Stimulated activated CD4-positive, alpha-beta T cell treated with anti-CD3 and anti-CD28 coated beads, TNF-alpha, amount 100 ng/mL, for 4 hours (primary cell): Measurements from ENCODE around the gene ABCG1.

Experiments
- DNase-seq, 3 experiments: peaks; one replicate each; pipeline ENCODE4 v3.0.0-alpha.2; 2020; ENCODE audit warnings: low read depth in 3 of 3

ABCG1 gene

GRCh38 chr21:42232176-42232825, 13.4 kb downstream of the ABCG1 start:
- no peak for DNase-seq

GRCh38 chr21:42233067-42233961, 14.4 kb downstream of the ABCG1 start:
- peak; percentile 46 to 62 (median 52) for DNase-seq

GRCh38 chr21:42234041-42234440, 15.1 kb downstream of the ABCG1 start:
- no peak for DNase-seq

DNA sequence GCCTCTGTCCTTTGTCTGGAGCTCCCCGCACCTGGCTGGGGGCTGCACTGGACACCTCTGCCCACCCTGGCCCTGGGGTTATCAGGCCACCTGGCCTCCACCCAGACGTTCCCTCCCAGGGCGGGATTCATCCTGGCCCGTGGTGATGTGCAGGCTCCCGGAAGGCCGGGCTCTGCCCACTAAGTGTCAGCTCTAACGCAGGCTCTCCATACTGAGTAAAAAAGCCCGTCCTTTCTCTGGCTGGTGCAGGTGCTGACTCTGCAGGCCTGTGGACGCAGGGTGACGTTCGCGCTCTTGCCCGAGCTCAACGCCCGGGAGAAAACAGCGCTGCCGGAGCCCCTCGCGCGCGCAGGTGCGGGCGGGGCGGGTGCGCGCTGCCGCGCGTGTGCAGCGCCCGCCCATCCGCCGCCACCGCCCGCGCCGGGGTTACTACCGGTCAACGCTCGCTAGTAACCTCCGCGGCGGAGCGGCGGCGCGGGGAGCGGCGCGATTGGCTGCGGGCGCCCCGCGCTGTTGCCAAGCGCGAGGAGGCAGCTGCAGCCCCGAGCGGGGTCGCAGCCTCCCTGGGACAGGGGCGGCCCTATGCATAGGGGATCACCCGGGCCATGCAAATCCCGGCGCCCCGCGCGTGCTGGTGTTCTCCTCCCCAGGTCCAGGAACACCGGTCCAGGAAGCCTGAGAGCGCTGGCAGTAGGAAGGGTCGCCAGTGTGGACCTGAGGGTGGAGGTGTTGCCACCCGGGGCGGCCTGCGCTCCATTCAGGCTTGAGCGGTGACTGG, 15.7 kb downstream of the ABCG1 start:
- peak; percentile 39 to 44 (median 43) for DNase-seq

GRCh38 chr21:42235593-42235992, 16.7 kb downstream of the ABCG1 start:
- no peak for DNase-seq

GRCh38 chr21:42236014-42236413, 17.1 kb downstream of the ABCG1 start:
- no peak for DNase-seq

DNA sequence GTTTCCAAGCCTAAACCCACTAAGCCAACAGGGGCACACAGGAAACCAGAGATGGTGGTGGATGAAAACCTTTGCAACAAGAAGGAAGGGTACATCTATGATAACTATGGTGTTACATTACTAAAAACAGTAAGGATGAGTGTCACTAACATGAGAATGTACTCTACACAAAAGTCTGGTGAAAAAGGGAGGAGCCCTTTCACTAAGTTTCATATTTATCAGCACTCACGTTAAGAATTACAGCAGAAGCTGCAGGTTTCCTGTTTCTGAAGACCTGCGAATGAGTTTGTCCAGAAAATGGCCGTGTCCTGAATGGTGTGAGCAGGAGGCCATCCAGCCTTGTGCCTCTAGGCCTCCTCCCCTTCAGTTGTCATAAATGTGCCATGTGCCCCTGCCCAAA, 17.8 kb downstream of the ABCG1 start:
- no peak for DNase-seq

- DNase-seq: no peak
These were observed 18.2 kb downstream of the ABCG1 start for GRCh38 chr21:42237161-42237560.

DNA sequence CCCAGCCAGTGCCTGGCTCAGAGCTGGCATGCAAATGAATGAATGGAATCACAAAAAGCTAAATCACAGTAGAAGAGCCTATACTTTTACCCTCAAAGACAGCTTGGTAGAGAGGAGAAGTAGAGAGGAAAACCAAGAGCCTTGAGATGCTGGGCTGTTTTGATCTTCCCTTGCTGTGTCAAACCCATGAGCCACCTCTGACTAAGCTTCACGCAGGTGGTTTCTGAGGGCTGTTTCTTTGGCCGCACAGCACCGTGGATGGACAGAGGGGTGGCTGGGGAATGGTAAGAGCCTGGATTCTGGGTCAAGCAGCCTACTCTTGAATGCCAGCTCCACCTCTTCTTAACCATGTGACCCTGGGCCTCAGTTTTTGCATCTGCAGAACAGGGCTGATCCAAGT, 18.6 kb downstream of the ABCG1 start:
- DNase-seq: no peak

DNA sequence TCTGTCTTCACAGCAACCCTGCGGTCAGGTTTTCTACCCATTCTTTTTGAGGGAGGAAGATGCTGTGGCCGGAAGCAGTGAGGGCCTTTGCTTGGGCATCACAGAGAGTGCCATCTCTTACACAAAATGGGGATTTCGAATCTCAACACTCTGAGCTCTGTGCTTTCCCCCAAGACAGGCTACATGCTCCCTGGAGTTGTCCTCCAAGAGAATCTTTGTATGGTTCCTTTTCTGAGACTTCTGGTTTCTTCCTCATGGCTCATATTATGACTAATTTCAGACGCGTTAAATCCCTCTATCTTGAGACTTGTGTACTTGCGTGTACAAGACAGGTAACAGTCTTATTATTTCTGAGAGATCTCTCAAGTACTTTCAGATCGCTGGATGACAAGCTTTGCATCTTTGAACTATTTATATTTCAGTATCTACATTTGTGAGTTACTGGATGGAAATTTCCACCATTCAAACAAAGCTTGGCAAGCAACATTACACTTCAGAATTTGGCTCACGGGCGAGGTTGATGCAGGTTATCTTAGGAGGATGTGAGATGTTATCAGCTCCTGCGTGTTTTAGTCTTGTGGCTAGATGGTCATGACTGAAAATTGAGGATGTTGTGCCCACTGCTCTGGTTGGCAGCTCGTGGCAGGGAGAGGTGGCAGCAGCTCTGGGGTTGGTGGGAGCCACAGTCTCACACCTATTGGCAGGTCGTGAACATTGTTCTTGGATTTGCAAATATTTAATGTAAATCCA, 19.4 kb downstream of the ABCG1 start:
- peak in 1 of 3 experiments; percentile 15 for DNase-seq

GRCh38 chr21:42239556-42239955, 20.6 kb downstream of the ABCG1 start:
- DNase-seq: no peak

DNA sequence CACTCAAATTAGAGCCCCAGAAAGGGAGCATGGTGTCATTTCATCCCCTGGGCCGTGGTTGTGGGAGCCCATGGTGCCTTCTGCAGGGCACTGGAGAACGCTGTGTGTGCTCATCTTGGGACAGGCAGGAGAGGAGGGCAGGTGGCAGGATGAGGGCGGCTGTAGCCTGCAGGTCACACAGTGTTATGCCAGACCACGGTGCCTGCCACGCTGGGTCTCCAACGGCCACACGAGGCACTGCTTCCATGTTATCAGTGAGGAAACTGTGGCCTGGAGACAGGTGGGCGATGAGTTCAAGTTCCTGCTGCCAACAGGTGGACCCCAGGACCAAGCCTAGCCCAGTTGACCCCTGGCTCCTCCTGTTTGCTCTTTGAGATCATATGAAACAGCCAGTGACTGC, 21.0 kb downstream of the ABCG1 start:
- DNase-seq: no peak

GRCh38 chr21:42242611-42243010, 23.7 kb downstream of the ABCG1 start:
- no peak for DNase-seq

DNA sequence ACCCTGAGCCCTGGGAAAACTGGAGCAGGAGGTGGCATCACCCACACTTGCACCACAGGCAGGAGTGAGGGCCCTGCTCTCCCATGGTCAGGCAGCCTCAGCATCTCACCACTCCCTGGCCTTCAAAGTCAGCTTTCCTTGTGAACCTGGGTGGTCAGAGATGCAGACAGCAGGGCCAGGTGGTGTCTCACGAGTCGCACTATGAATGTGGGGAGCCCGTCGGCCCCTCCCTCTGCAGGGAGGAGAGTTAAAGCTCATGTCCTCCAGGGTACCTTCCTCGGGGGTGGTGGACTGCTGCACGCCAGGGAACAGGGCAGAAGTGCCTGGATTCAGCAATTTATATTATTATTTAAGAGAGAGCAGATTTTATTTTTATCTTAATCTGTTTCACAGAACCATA, 24.1 kb downstream of the ABCG1 start:
- DNase-seq: no peak

DNA sequence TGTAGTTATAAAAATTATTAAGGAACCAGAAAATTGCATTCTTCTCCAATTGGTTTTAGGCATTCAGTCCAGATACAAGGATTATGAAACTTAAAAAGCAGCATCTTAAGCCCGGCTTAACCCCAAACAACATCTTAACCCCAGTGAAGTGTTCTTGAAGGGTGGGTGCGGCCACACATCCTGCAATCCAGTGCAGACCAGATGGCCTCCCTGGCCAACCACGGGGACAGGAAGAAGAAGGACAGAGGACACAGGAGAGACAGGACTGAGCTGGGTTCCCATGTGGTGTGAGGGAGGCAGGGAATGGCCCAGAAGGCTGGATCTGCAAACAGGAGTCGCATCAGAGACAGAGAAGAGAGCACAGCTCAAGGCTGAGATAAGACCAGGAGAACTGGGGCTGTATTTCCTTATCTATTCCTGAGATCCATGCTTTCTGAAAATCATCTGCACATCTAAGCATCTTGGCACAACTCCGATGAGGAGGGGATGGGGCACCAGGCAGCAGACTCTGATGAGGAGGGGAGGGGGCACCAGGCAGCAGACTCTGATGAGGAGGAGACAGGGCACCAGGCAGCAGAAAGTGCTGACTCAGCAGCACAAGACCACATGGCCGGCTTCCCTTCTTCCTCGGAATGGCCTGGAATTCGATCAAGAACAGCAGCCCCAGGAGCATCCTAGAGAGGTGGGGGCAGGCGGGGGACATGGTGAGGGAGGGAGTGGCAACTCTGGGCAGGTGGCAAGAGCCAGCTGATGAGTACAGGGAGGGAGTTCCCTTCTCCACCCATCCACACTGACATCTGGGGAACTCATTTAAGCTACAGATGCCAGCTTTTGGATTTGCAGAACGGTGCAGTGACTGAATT, 26.6 kb downstream of the ABCG1 start:
- DNase-seq: no peak

- no peak for DNase-seq
These were observed 28.8 kb downstream of the ABCG1 start for GRCh38 chr21:42247716-42248115.

DNA sequence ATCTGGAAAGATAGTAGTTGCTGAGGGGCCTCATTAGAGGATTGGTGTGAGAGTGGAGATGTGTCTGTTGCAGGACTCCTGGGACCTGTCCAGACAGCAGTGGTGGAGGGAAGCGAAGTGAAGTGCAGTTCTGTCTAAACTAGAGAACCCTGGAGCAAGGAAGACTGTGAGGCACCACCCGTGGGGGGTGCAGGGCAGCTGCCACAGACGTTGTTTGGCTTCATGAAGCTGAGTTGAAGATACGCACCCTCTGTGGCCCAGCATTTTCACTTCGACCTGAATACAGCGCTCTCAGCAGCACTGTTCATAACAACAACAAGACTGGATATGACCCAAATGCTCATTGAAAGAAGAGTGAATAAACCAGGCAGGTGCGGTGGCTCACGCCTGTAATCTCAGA, 29.3 kb downstream of the ABCG1 start:
- no peak for DNase-seq

GRCh38 chr21:42248783-42249597, 30.1 kb downstream of the ABCG1 start:
- DNase-seq: no peak

GRCh38 chr21:42250422-42251403, 31.8 kb downstream of the ABCG1 start:
- DNase-seq: no peak
